ENCODE measurements around the gene PACS1.

GRCh38 chr11:66042996-66043906, 26.8 kb upstream of the PACS1 start:
- TF ChIP-seq POLR2A (IDR thresholded peaks at IDR 0.05): no peak
- no peak for TF ChIP-seq EP300 (IDR thresholded peaks at IDR 0.05)
- TF ChIP-seq CTCF (IDR thresholded peaks at IDR 0.05): no peak

Measured in stomach (tissue), 4 donors.